ENCODE results near the gene TRDN.
A peak's percentile ranks its signal among the peaks of the same experiment; 100 is the strongest.

Gene TRDN

GRCh38 chr6:123448306-123448884 is 188.4 kb downstream of the TRDN start:
- DNase-seq: no peak
- in situ Hi-C loops (cut with HindIII; ENCODE audit: low pct_ligation_motif_present, low pct_unique_long_range_greater_than_20kb, low sequenced_read_pairs): no loop called here

GRCh38 chr6:123447315-123447937 is 189.3 kb downstream of the TRDN start:
- DNase-seq: no peak
- in situ Hi-C loops (cut with HindIII; ENCODE audit: low pct_ligation_motif_present, low pct_unique_long_range_greater_than_20kb, low sequenced_read_pairs): no loop called here

DNA sequence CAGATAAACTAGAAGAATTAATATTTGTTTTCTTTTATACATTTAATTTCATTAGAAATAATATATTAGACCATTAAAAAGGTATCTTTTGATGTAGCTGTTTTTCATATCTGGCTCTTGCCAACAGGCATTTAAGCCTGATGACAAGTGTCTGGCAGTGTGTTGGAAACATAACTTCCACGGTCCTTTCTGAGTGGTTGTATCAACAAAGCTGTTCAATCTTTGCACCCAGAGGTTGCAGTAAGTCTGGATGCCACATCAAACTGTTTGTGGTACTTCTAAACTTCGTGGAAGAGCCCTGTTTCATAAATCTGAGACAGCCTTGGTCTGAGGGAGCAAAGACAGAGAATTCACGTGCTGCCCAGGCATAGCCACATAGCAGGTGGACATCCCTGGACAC is 197.4 kb downstream of the TRDN start:
- DNase-seq: no peak
- in situ Hi-C loops (cut with HindIII; ENCODE audit: low pct_ligation_motif_present, low pct_unique_long_range_greater_than_20kb, low sequenced_read_pairs): no loop called here

- in situ Hi-C loops (cut with HindIII; ENCODE audit: low pct_ligation_motif_present, low pct_unique_long_range_greater_than_20kb, low sequenced_read_pairs): no loop called here
- no peak for DNase-seq
Measured at GRCh38 chr6:123434186-123434585, 202.6 kb downstream of the TRDN start.

GRCh38 chr6:123430970-123431369 is 205.8 kb downstream of the TRDN start:
- in situ Hi-C loops (cut with HindIII; ENCODE audit: low pct_ligation_motif_present, low pct_unique_long_range_greater_than_20kb, low sequenced_read_pairs): no loop called here
- DNase-seq: no peak

GRCh38 chr6:123427008-123427407 is 209.7 kb downstream of the TRDN start:
- no peak for DNase-seq
- in situ Hi-C loops (cut with HindIII; ENCODE audit: low pct_ligation_motif_present, low pct_unique_long_range_greater_than_20kb, low sequenced_read_pairs): no loop called here

DNA sequence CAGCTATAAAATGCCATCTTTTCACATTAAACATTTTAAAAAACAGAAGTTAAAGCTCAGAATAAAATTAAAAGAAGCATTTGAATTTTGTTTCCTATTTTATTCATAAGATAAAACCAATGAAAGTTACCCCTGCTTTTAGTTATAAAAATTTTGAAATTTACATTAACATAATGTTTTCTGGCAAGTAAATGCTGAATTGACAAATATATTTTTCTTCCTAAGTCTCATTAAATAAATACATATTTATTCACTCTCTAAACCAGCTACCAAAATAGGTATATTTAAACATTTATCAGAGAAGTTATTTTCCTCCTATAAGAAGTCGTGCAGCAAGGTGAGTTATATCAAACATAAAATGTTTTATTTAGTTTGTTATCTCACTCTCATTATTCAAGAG is 213.6 kb downstream of the TRDN start:
- in situ Hi-C loops (cut with HindIII; ENCODE audit: low pct_ligation_motif_present, low pct_unique_long_range_greater_than_20kb, low sequenced_read_pairs): no loop called here
- no peak for DNase-seq

GRCh38 chr6:123420512-123420911 is 216.2 kb downstream of the TRDN start:
- DNase-seq: no peak
- in situ Hi-C loops (cut with HindIII; ENCODE audit: low pct_ligation_motif_present, low pct_unique_long_range_greater_than_20kb, low sequenced_read_pairs): no loop called here

DNA sequence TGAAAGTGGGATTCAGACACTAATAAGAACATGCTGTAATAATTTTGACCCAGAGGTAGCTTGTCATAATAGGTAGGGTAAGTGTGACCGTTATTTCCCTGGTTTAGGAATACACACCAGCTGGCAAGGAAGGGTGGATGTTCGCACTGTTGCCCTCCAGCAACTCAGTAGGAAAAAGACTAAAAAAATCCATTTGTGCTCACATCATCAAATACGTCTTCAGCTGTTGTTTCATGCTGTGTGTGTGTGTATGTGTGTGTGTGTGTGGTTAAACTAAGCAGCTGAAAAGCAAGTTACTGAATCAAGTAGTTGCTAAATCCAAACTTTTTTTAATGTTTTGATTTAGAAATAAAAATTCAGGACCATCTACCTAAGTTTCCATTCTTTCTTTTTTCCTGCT is 218.7 kb downstream of the TRDN start:
- in situ Hi-C loops (cut with HindIII; ENCODE audit: low pct_ligation_motif_present, low pct_unique_long_range_greater_than_20kb, low sequenced_read_pairs): no loop called here
- no peak for DNase-seq

DNA sequence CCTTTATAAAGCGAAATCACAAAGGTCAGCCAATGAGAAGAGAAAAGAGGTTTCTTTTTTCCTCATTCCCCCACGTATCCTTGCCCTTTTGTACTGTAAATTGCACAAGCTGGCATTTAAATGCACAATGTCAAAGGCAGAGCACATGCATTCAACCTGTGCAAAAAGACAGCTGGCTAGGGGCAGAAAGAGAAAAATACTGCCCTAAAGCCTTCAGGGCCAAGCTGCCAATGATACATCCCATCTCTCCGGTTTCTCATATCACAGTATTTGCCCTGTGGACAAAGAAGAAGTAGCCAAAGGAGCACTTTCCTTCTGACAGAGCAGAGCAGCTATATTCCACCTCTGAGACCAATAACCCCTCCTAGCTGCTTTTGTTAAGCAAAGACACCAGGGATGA is 219.2 kb downstream of the TRDN start:
- in situ Hi-C loops (cut with HindIII; ENCODE audit: low pct_ligation_motif_present, low pct_unique_long_range_greater_than_20kb, low sequenced_read_pairs): no loop called here
- DNase-seq: no peak

- in situ Hi-C loops (cut with HindIII; ENCODE audit: low pct_ligation_motif_present, low pct_unique_long_range_greater_than_20kb, low sequenced_read_pairs): no loop called here
Measured at GRCh38 chr6:123415844-123416468, 220.8 kb downstream of the TRDN start.

GRCh38 chr6:123404975-123405374 is 231.8 kb downstream of the TRDN start:
- DNase-seq: no peak

More at GRCh38 chr6:123415844-123416468, 220.8 kb downstream of the TRDN start:
- DNase-seq: peak; percentile 48

DNA sequence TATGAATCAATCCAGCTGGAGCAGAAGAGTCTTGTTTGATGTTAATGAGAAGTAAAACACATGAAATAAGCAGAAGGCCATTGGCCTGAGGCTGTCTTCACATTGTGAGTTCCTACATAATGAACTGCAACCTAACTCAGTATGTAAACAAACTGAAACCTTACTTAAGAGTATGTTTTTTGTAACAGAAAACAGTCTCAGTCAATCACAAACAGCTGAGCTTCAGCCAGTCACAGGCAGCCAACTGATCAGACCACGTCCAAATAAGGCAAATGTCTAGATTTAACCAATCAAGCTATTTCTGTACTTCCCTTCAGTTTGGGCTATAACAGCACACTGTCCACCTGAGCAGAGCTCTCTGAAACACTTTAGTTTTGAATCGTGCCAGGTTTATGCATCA is 234.7 kb downstream of the TRDN start:
- DNase-seq: no peak
- in situ Hi-C loops (cut with HindIII; ENCODE audit: low pct_ligation_motif_present, low pct_unique_long_range_greater_than_20kb, low sequenced_read_pairs): no loop called here

More at GRCh38 chr6:123404975-123405374, 231.8 kb downstream of the TRDN start:
- in situ Hi-C loops (cut with HindIII; ENCODE audit: low pct_ligation_motif_present, low pct_unique_long_range_greater_than_20kb, low sequenced_read_pairs): no loop called here

- in situ Hi-C loops (cut with HindIII; ENCODE audit: low pct_ligation_motif_present, low pct_unique_long_range_greater_than_20kb, low sequenced_read_pairs): no loop called here
- no peak for DNase-seq
Measured at GRCh38 chr6:123398072-123398471, 238.7 kb downstream of the TRDN start.

DNA sequence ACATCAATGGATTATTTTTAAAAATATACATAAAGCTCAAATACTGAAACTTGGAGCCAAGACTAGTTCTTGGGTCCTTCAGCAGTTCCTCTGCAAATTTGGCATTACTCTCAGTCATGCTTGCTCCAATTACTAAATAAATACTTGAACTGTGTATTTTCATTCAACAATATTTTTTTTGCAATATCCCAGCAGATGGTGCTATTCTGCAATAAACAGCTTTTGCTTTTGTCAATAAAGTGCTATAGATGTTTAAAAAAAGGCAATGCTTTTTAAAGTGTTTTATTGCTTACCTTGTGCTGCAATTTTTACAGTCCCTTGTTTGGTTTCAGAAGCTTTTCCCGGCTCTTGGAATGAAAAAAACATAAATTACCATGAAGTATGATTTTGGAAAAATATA is 243.4 kb downstream of the TRDN start:
- peak; percentile 26 for DNase-seq
- in situ Hi-C loops (cut with HindIII; ENCODE audit: low pct_ligation_motif_present, low pct_unique_long_range_greater_than_20kb, low sequenced_read_pairs): no loop called here

- in situ Hi-C loops (cut with HindIII; ENCODE audit: low pct_ligation_motif_present, low pct_unique_long_range_greater_than_20kb, low sequenced_read_pairs): no loop called here
Measured at GRCh38 chr6:123383718-123384117, 253.0 kb downstream of the TRDN start.

DNA sequence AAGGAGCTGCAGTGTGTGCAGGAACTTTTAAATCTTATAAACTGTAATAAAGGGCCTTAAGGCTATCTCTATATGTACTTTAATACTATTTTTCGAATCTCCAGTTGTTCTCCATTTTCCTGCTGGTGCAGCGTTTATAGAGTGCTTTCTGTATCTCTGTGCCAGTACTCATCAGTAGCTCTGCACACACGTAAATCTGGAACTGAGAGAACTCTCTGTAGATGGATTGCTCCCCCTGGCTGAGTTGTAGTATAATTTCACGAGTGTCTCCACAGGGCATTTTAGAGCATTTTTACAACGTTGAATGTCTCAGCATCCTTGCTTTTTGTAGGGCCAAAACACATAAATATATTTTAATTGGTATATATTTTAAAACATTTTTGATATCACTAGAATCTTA is 256.5 kb downstream of the TRDN start:
- in situ Hi-C loops (cut with HindIII; ENCODE audit: low pct_ligation_motif_present, low pct_unique_long_range_greater_than_20kb, low sequenced_read_pairs): no loop called here
- peak; percentile 39 for DNase-seq

More at GRCh38 chr6:123383718-123384117, 253.0 kb downstream of the TRDN start:
- DNase-seq: no peak

DNA sequence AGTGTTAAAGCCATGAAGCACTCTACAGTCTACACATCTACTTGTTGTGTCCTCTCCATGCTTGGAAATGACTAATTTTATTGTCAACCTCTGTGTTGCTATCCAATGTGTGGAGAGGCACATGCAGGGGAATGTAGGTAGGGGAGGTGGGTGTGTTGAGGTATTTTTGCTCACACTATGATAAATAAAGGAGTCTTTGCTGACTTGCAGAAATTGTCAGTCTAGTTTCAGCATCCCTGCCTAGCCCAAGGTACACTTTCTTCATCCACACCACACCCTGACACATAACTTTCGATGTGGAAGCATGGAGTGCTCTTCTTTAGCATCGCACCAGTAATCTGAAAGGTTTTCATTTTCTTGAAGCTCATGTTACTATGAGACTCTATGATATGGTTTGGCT is 264.0 kb downstream of the TRDN start:
- no peak for DNase-seq
- in situ Hi-C loops (cut with HindIII; ENCODE audit: low pct_ligation_motif_present, low pct_unique_long_range_greater_than_20kb, low sequenced_read_pairs): no loop called here

DNA sequence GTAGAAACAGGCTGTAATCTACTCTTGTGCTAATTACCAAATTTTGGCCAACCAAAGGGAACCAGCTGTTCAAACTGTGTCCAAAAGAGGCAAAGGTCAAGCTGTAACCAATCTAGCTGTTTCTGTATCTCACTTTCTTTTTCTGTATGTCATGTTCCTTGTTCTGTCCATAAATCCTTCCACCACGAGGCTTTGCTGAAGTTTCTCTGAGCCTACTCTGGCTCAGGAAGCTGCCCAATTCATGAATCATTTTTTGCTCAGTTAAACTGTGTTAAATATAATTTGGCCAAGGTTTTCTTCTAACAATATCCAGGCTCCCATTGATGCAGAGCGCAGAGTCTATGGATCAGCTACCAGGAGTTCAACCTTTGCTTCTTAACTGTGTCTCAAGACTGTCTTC is 272.8 kb downstream of the TRDN start:
- in situ Hi-C loops (cut with HindIII; ENCODE audit: low pct_ligation_motif_present, low pct_unique_long_range_greater_than_20kb, low sequenced_read_pairs): no loop called here
- no peak for DNase-seq

GRCh38 chr6:123360359-123360758 is 276.4 kb downstream of the TRDN start:
- DNase-seq: no peak
- in situ Hi-C loops (cut with HindIII; ENCODE audit: low pct_ligation_motif_present, low pct_unique_long_range_greater_than_20kb, low sequenced_read_pairs): no loop called here
